GM21717 (cell line): Measurements from ENCODE around the gene RABEPK.
"Not testable (repeated sequence)": the region's sequence is repeated elsewhere in the genome, so short reads cannot be mapped to it uniquely, and the experiment has no call there.

Experiments used
- ATAC-seq: cut with Tn5 transposase; IDR thresholded peaks from one replicate; pipeline ENCODE4 v1.9.1; 2021; ENCODE audit warnings: mild to moderate bottlenecking, moderate library complexity; ENCODE audit not compliant: unreplicated experiment

The RABEPK gene

GRCh38 chr9:125200216-125201047, at the start of gene RABEPK:
TSS of gene RABEPK (plus strand) at chr9:125200542. CDS start at chr9:125203014, 2,472 bp downstream.
- peak; percentile 95 for ATAC-seq

- no peak for ATAC-seq
Observed at GRCh38 chr9:125151730-125152129, 48.6 kb upstream of the RABEPK start.

- no peak for ATAC-seq
Observed at GRCh38 chr9:125153712-125154367, 46.5 kb upstream of the RABEPK start.

- ATAC-seq: no peak
Observed at GRCh38 chr9:125156551-125156950, 43.8 kb upstream of the RABEPK start.

- ATAC-seq: no peak
Observed at GRCh38 chr9:125160750-125161149, 39.6 kb upstream of the RABEPK start.

- no peak for ATAC-seq
Observed at GRCh38 chr9:125161284-125161918, 38.9 kb upstream of the RABEPK start.

- ATAC-seq: not testable (repeated sequence)
Observed at GRCh38 chr9:125162891-125163290, 37.5 kb upstream of the RABEPK start.

GRCh38 chr9:125166762-125167161, 33.6 kb upstream of the RABEPK start:
- ATAC-seq: no peak

GRCh38 chr9:125169895-125170294, 30.4 kb upstream of the RABEPK start:
- ATAC-seq: no peak

GRCh38 chr9:125172031-125172755, 28.1 kb upstream of the RABEPK start:
- ATAC-seq: no peak

- no peak for ATAC-seq
Observed at GRCh38 chr9:125176636-125177035, 23.7 kb upstream of the RABEPK start.

- ATAC-seq: no peak
Observed at GRCh38 chr9:125177888-125178287, 22.5 kb upstream of the RABEPK start.

- ATAC-seq: not testable (repeated sequence)
Observed at GRCh38 chr9:125179776-125180175, 20.6 kb upstream of the RABEPK start.

GRCh38 chr9:125180876-125181275, 19.5 kb upstream of the RABEPK start:
- no peak for ATAC-seq

GRCh38 chr9:125181756-125182155, 18.6 kb upstream of the RABEPK start:
- ATAC-seq: not testable (repeated sequence)

GRCh38 chr9:125183054-125183453, 17.3 kb upstream of the RABEPK start:
- ATAC-seq: no peak

- ATAC-seq: no peak
Observed at GRCh38 chr9:125183561-125183960, 16.8 kb upstream of the RABEPK start.

- peak; percentile 12 for ATAC-seq
Observed at GRCh38 chr9:125189011-125189360, 11.4 kb upstream of the RABEPK start.

- peak; percentile 96 for ATAC-seq
Observed at GRCh38 chr9:125189361-125190289, 10.7 kb upstream of the RABEPK start, which contains the start of gene PPP6C. TSS of gene PPP6C (minus strand) at chr9:125189803. CDS start at chr9:125189718, 85 bp downstream.

GRCh38 chr9:125190361-125190801, 10.0 kb upstream of the RABEPK start:
- no peak for ATAC-seq
